ENCODE results near the gene KIAA1549.

- no peak for TF ChIP-seq POLR2A (IDR thresholded peaks at IDR 0.05)
- TF ChIP-seq CTCF (IDR thresholded peaks at IDR 0.05): no peak
Measured at GRCh38 chr7:139022286-139022685, 41.1 kb upstream of the KIAA1549 start.

Data from lower leg skin (tissue), 3 donors.